OCI-LY7 (cell line): ENCODE results near the gene SERP2. TPM values are rescaled to one million over a fixed set of nuclear protein-coding genes. Genes with fewer than 3 reads are reported as not detected.

ENCODE experiments used
- BruUV-seq: library from RNA; stranded (reverse); fragments of 400-500 nt; replicated peaks from 2 replicates; lab custom pipeline; 2021; lab: Mats Ljungman, UMichigan
- CTCF ChIA-PET: fragments of 300-600 bp; sonication (Branson Sonifier 250); formaldehyde crosslinking; loops from one replicate; lab custom pipeline; 2022; ENCODE audit warnings: antibody characterized with exemption; ENCODE audit not compliant: unreplicated experiment; lab: Charles Lee
- POLR2A ChIA-PET: fragments of 300-600 bp; sonication (Branson Sonifier 250); formaldehyde crosslinking; loops from one replicate; lab custom pipeline; 2022; ENCODE audit warnings: antibody characterized with exemption; lab: Charles Lee
- DNase-seq: peaks from one replicate; pipeline ENCODE4 v3.0.0-alpha.2; 2015; ENCODE audit warnings: low spot score
- H2AFZ ChIP-seq: fragments of 200-600 bp; sonication (generic), shearing (Covaris generic); 2 replicates; pipeline ENCODE4 v1.6.1; 2014; ENCODE audit warnings: mild to moderate bottlenecking, antibody characterized with exemption, low read length, moderate library complexity
- H3K27ac ChIP-seq: fragments of 200-600 bp; sonication (generic); 2 replicates; pipeline ENCODE4 v1.5.1; 2014; ENCODE audit warnings: mixed run types, low read depth, mild to moderate bottlenecking, moderate library complexity, low read length, inconsistent platforms; ENCODE audit not compliant: poor library complexity, severe bottlenecking
- H3K36me3 ChIP-seq: fragments of 200-600 bp; sonication (generic); 2 replicates; pipeline ENCODE4 v1.6.1; 2014; ENCODE audit warnings: mild to moderate bottlenecking, antibody characterized with exemption, low read length, moderate library complexity, mixed read lengths; ENCODE audit not compliant: insufficient read depth
- H3K4me1 ChIP-seq: fragments of 200-600 bp; sonication (generic); 2 replicates; pipeline ENCODE4 v1.5.1; 2014; ENCODE audit warnings: mild to moderate bottlenecking, low read length; ENCODE audit not compliant: insufficient read depth, poor library complexity, severe bottlenecking
- H3K4me2 ChIP-seq: fragments of 200-600 bp; sonication (generic); 2 replicates; pipeline ENCODE4 v1.6.1; 2014; ENCODE audit warnings: mild to moderate bottlenecking, low read length
- H3K4me3 ChIP-seq: fragments of 200-600 bp; sonication (generic); 2 replicates; pipeline ENCODE4 v1.5.1; 2014; ENCODE audit warnings: mild to moderate bottlenecking, low read depth, low read length; ENCODE audit not compliant: poor library complexity, severe bottlenecking
- H3K79me2 ChIP-seq: fragments of 200-600 bp; sonication (generic); 2 replicates; pipeline ENCODE4 v1.6.1; 2016; ENCODE audit warnings: low read depth, mild to moderate bottlenecking, low read length, moderate library complexity, mixed read lengths; ENCODE audit not compliant: insufficient read depth
- H3K9me2 ChIP-seq: fragments of 200-600 bp; sonication (generic); 2 replicates; pipeline ENCODE4 v1.6.1; 2016; ENCODE audit warnings: mild to moderate bottlenecking, low read length, mixed read lengths; ENCODE audit not compliant: insufficient read depth
- H3K9me3 ChIP-seq: fragments of 200-600 bp; sonication (generic); 2 replicates; pipeline ENCODE4 v1.6.1; 2014; ENCODE audit warnings: mild to moderate bottlenecking, mixed run types, low read length, mixed read lengths
- H4K20me1 ChIP-seq: fragments of 200-600 bp; sonication (generic); 2 replicates; pipeline ENCODE4 v1.6.1; 2014; ENCODE audit warnings: mild to moderate bottlenecking, antibody characterized with exemption, low read length, moderate library complexity, mixed read lengths; ENCODE audit not compliant: insufficient read depth
- CTCF ChIP-seq: fragments of 200-600 bp; sonication (generic); conservative IDR thresholded peaks from 2 replicates; pipeline ENCODE4 v1.5.1; 2014; ENCODE audit warnings: mild to moderate bottlenecking, antibody characterized with exemption, low read length, moderate library complexity, mixed read lengths
- EZH2phosphoT487 ChIP-seq: fragments of 200-600 bp; sonication (generic); IDR thresholded peaks from 2 replicates; pipeline ENCODE4 v1.6.1; 2018; ENCODE audit warnings: low read depth, borderline replicate concordance, mild to moderate bottlenecking, mixed run types, antibody characterized with exemption, low read length, moderate library complexity, mixed read lengths
- intact Hi-C: fragments of 100-400 bp; cut with micrococcal nuclease; formaldehyde crosslinking; loops from one replicate; pipeline ENCODE4 v1.10.0; 2022; ENCODE audit not compliant: unreplicated experiment
- total RNA-seq, 2 experiments: library from RNA; depleted of rRNA in 1 of 2; stranded (reverse); fragments of >200 nt in 1 of 2; shearing (Covaris generic) in 1 of 2; gene quantifications; 2 replicates each; pipeline ENCODE4 v1.2.3, GENCODE V29; 2014 to 2022

The SERP2 gene
- total RNA-seq, 2 experiments from 2014 or later: not detected

- no peak for DNase-seq
- Histone ChIP-seq H3K9me3 (no peaks in the 10 kb centered on the region), H4K20me1 (no peaks in the 10 kb centered on the region), H3K79me2 (no peaks in the 10 kb centered on the region), H3K4me1 (no peaks in the 10 kb centered on the region), H3K4me2 (no peak overlapping the region), H3K9me2 (0 out of 2 replicates have a peak, but pooled peaks cover 4% of the 10 kb centered on the region), H3K36me3 (no peaks in the 10 kb centered on the region), H2AFZ (no peak overlapping the region), H3K27ac (no peak overlapping the region), H3K4me3 (no peak overlapping the region)
- intact Hi-C loops: no loop called here
- CTCF ChIA-PET: no interaction called here
- BruUV-seq: no TSS peak
- POLR2A ChIA-PET: interaction anchor here (0.5 kb wide), 1 partner anchor 473 kb away, joined by 3 read pairs; no protein-coding TSS in a partner anchor
- no peak for TF ChIP-seq EZH2phosphoT487
Observed at GRCh38 chr13:44368599-44369368, 4.8 kb upstream of the SERP2 start.

- H4K20me1 ChIP-seq: no peaks in the 10 kb centered on the region
- POLR2A ChIA-PET: no interaction called here
- no TSS peak for BruUV-seq
- H3K79me2 ChIP-seq: no peaks in the 10 kb centered on the region
- H3K9me3 ChIP-seq: no peaks in the 10 kb centered on the region
- intact Hi-C loops: no loop called here
- no peaks in the 10 kb centered on the region for H3K36me3 ChIP-seq
- DNase-seq: no peak
- 0 out of 2 replicates have a peak, but pooled peaks cover 4% of the 10 kb centered on the region for H3K9me2 ChIP-seq
- no peak overlapping the region for H3K4me3 ChIP-seq
- H3K27ac ChIP-seq: no peak overlapping the region
- H2AFZ ChIP-seq: no peak overlapping the region
- H3K4me2 ChIP-seq: no peak overlapping the region
- TF ChIP-seq CTCF (no peak), EZH2phosphoT487 (no peak)
- CTCF ChIA-PET: no interaction called here
- no peaks in the 10 kb centered on the region for H3K4me1 ChIP-seq
Observed at GRCh38 chr13:44371421-44371820, 2.2 kb upstream of the SERP2 start.

DNA sequence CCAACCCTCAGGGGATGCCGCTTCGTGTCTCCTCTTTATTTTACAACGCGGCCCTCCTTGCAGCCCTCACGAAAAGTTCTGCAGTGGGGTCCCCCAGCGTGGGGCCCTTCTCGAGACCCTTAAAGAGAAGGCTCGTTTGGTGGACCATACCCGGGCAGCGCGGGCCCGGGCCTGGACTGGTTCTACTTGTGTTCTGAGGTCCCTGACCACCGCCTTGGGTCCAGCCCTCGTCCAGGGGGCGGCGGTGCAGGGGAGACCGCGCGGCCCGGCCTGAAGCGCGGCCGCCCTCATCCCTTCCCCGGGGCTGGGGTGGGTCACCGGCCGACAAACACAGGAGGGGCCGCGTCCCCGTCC lies 400 bp upstream of the SERP2 start:
- no peaks in the 10 kb centered on the region for H3K9me2 ChIP-seq
- no peaks in the 10 kb centered on the region for H4K20me1 ChIP-seq
- no peaks in the 10 kb centered on the region for H3K9me3 ChIP-seq
- H3K36me3 ChIP-seq: no peaks in the 10 kb centered on the region
- ChIA-PET CTCF (no interaction called here), POLR2A (no interaction called here)
- H3K4me1 ChIP-seq: no peaks in the 10 kb centered on the region
- H3K27ac ChIP-seq: no peak overlapping the region
- H3K4me2 ChIP-seq: no peak overlapping the region
- TF ChIP-seq CTCF (no peak), EZH2phosphoT487 (no peak)
- intact Hi-C loops: no loop called here
- no TSS peak for BruUV-seq
- DNase-seq: no peak
- H3K4me3 ChIP-seq: no peak overlapping the region
- no peak overlapping the region for H2AFZ ChIP-seq
- H3K79me2 ChIP-seq: no peaks in the 10 kb centered on the region
